Liver (tissue), 9 donors: ENCODE measurements around the gene BPIFA2. TPM values are rescaled to one million over a fixed set of nuclear protein-coding genes. Genes with fewer than 3 reads are reported as not detected.

Experiments used
- DNase-seq: peaks from one replicate; pipeline ENCODE4 v3.0.0-alpha.2; 2017; ENCODE audit warnings: low spot score
- H3K27ac ChIP-seq, 2 donors: one replicate each; pipeline ENCODE4 v1.7.0; 2013; ENCODE audit warnings: inconsistent platforms in 2 of 2, low read length in 2 of 2, control low read depth in 1 of 2, low read depth in 1 of 2, mild to moderate bottlenecking in 1 of 2
- H3K27me3 ChIP-seq, 4 donors: one replicate each; pipeline versions ENCODE4 v1.6.1 to v1.7.0; 2013; ENCODE audit warnings: low read length in 3 of 4, inconsistent platforms in 1 of 4, mild to moderate bottlenecking in 1 of 4, moderate library complexity in 1 of 4; ENCODE audit not compliant: control insufficient read depth in 4 of 4, insufficient read depth in 4 of 4
- H3K36me3 ChIP-seq, 4 donors: one replicate each; pipeline versions ENCODE4 v1.6.1 to v1.7.0; 2013; ENCODE audit warnings: low read length in 3 of 4, mild to moderate bottlenecking in 3 of 4, low read depth in 1 of 4, moderate library complexity in 1 of 4; ENCODE audit not compliant: control insufficient read depth in 4 of 4, insufficient read depth in 3 of 4
- H3K4me1 ChIP-seq, 4 donors: one replicate each; pipeline versions ENCODE4 v1.6.1 to v1.7.0; 2013; ENCODE audit warnings: low read length in 3 of 4, mild to moderate bottlenecking in 3 of 4, moderate library complexity in 1 of 4; ENCODE audit not compliant: control insufficient read depth in 4 of 4, insufficient read depth in 4 of 4
- H3K4me3 ChIP-seq, 3 donors: one replicate each; pipeline versions ENCODE4 v1.6.1 to v1.7.0; 2013; ENCODE audit warnings: low read length in 3 of 3, control low read depth in 1 of 3, low read depth in 1 of 3, mild to moderate bottlenecking in 1 of 3
- H3K9ac ChIP-seq, 2 donors: one replicate each; pipeline ENCODE4 v1.7.0; 2013; ENCODE audit warnings: low read length in 2 of 2, mild to moderate bottlenecking in 2 of 2, moderate library complexity in 2 of 2, control low read depth in 1 of 2, low read depth in 1 of 2
- H3K9me3 ChIP-seq, 4 donors: one replicate each; pipeline versions ENCODE4 v1.6.1 to v1.7.0; 2013; ENCODE audit warnings: low read length in 3 of 4; ENCODE audit not compliant: control insufficient read depth in 4 of 4
- ATF3 ChIP-seq: IDR thresholded peaks from 2 replicates; pipeline ENCODE4 v1.6.1; 2016; ENCODE audit warnings: antibody characterized with exemption
- CTCF ChIP-seq: fragments of 150-350 bp; IDR thresholded peaks from 2 replicates; pipeline ENCODE4 v1.5.1; 2017; ENCODE audit warnings: improper control_type of control experiment, low read depth, low read length; ENCODE audit not compliant: missing input control
- EGR1 ChIP-seq, 2 donors: IDR thresholded peaks; 2 replicates each; pipeline ENCODE4 v1.6.1; 2016 to 2018; ENCODE audit warnings: antibody characterized with exemption in 2 of 2, low read depth in 2 of 2
- FOXA1 ChIP-seq: IDR thresholded peaks from 2 replicates; pipeline ENCODE4 v1.6.1; 2016; ENCODE audit warnings: antibody characterized with exemption
- FOXA2 ChIP-seq: IDR thresholded peaks from 2 replicates; pipeline ENCODE4 v1.6.1; 2016; ENCODE audit warnings: antibody characterized with exemption
- GABPA ChIP-seq, 2 donors: IDR thresholded peaks in 1 of 2; conservative IDR thresholded peaks in 1 of 2; 2 replicates each; pipeline ENCODE4 v1.6.1; 2016; ENCODE audit warnings: antibody characterized with exemption in 2 of 2, mild to moderate bottlenecking in 1 of 2, moderate library complexity in 1 of 2
- HNF4A ChIP-seq, 2 donors: conservative IDR thresholded peaks; 2 replicates each; pipeline ENCODE4 v1.6.1; 2016; ENCODE audit warnings: antibody characterized with exemption in 2 of 2, mild to moderate bottlenecking in 2 of 2
- HNF4G ChIP-seq: IDR thresholded peaks from 2 replicates; pipeline ENCODE4 v1.6.1; 2016; ENCODE audit warnings: antibody characterized with exemption
- JUND ChIP-seq, 2 donors: IDR thresholded peaks; 2 replicates each; pipeline ENCODE4 v1.6.1; 2016; ENCODE audit warnings: antibody characterized with exemption in 2 of 2
- MAX ChIP-seq: IDR thresholded peaks from 2 replicates; pipeline ENCODE4 v1.6.1; 2016; ENCODE audit warnings: antibody characterized with exemption
- NR2F2 ChIP-seq: IDR thresholded peaks from 2 replicates; pipeline ENCODE4 v1.6.1; 2016; ENCODE audit warnings: antibody characterized with exemption
- RAD21 ChIP-seq, 2 donors: IDR thresholded peaks; 2 replicates each; pipeline ENCODE4 v1.6.1; 2016; ENCODE audit warnings: antibody characterized with exemption in 2 of 2, mild to moderate bottlenecking in 2 of 2
- REST ChIP-seq: IDR thresholded peaks from 2 replicates; pipeline ENCODE4 v1.6.1; 2016; ENCODE audit warnings: antibody characterized with exemption, mild to moderate bottlenecking
- RXRA ChIP-seq, 2 donors: IDR thresholded peaks; 2 replicates each; pipeline ENCODE4 v1.6.1; 2017 to 2018; ENCODE audit warnings: antibody characterized with exemption in 2 of 2, mild to moderate bottlenecking in 1 of 2
- SP1 ChIP-seq: IDR thresholded peaks from 2 replicates; pipeline ENCODE4 v1.6.1; 2018; ENCODE audit warnings: antibody characterized with exemption, mild to moderate bottlenecking
- TAF1 ChIP-seq: conservative IDR thresholded peaks from 2 replicates; pipeline ENCODE4 v1.6.1; 2016; ENCODE audit warnings: antibody characterized with exemption, mild to moderate bottlenecking
- YY1 ChIP-seq: IDR thresholded peaks from 2 replicates; pipeline ENCODE4 v1.6.1; 2016; ENCODE audit warnings: antibody characterized with exemption, mild to moderate bottlenecking
- ZBTB33 ChIP-seq: IDR thresholded peaks from 2 replicates; pipeline ENCODE4 v1.6.1; 2016; ENCODE audit warnings: antibody characterized with exemption
- WGBS: extraction: QIAGEN DNeasy Blood & Tissue Kit; methylation state at CpG from one replicate; pipeline ENCODE4 v1.1.7; 2013; 5-methylcytosine and 5-hydroxymethylcytosine counted together
- polyA plus RNA-seq, 2 donors: library from polyadenylated mRNA; stranded (reverse) in 1 of 2; unstranded in 1 of 2; fragments of 200-250 nt in 1 of 2; fragments of >200 nt in 1 of 2; fragmentation: Nextera tagmentation in 1 of 2; extraction: Ambion mirVana in 1 of 2; gene quantifications; one replicate each; pipeline versions ENCODE4 v1.2.1 to v1.2.3, GENCODE V29; 2013 to 2015
- total RNA-seq, 2 donors: library from RNA; depleted of rRNA; stranded (reverse); fragments of >200 nt; gene quantifications; one replicate each; pipeline ENCODE4 v1.2.3, GENCODE V29; 2014
- donor health status: healthy.
- donor health status: healthy.
- donor health status: healthy.
- donor health status: healthy.
- donor health status: healthy.

Gene BPIFA2
- total and polyA plus RNA-seq, 4 donors: not detected

GRCh38 chr20:33180169-33180568 is 12.2 kb downstream of the BPIFA2 start:
- TF ChIP-seq FOXA1 (no peak), ZBTB33 (no peak), GABPA (IDR thresholded peaks at IDR 0.05 in 1 of 2, conservative IDR thresholded peaks at IDR 0.05 in 1 of 2) (no peak), MAX (no peak), TAF1 (no peak), ATF3 (no peak), YY1 (no peak), REST (no peak), CTCF (no peak), NR2F2 (no peak), JUND (IDR thresholded peaks at IDR 0.05) (no peak), SP1 (no peak), EGR1 (IDR thresholded peaks at IDR 0.05; ENCODE audit: low read depth in 2 of 2) (no peak), RXRA (IDR thresholded peaks at IDR 0.05) (no peak), FOXA2 (no peak), HNF4A (conservative IDR thresholded peaks at IDR 0.05) (no peak), HNF4G (no peak), RAD21 (IDR thresholded peaks at IDR 0.05) (no peak)
- WGBS: 96% methylated on average over 5 of the region's 5 CpGs
- no peak for DNase-seq

More at GRCh38 chr20:33180169-33180568, 12.2 kb downstream of the BPIFA2 start:
- H3K9me3 ChIP-seq: peaks cover 0 to 5% (median 0%) of the 10 kb centered on the region in 4 donors
- peaks cover 0 to 2% (median 0%) of the 10 kb centered on the region in 4 donors for H3K27me3 ChIP-seq
- no peaks in the 10 kb centered on the region for H3K36me3 ChIP-seq
- H3K9ac ChIP-seq: no peak overlapping the region
- H3K4me1 ChIP-seq: no peaks in the 10 kb centered on the region
- H3K27ac ChIP-seq: no peak overlapping the region
- no peak overlapping the region for H3K4me3 ChIP-seq
